T-cell (primary cell): ENCODE results near the gene MDM1. TPM values are rescaled to one million over a fixed set of nuclear protein-coding genes. Genes with fewer than 3 reads are reported as not detected.

ENCODE experiments used
- ATAC-seq, 4 experiments: fragments of 200-7000 bp in 3 of 4; fragments of 150-1000 bp in 1 of 4; cut with Tn5 transposase; replicated peaks in 1 of 4; 1 replicate in 3 of 4; 2 replicates in 1 of 4; pipeline ENCODE4 v1.10.0; 2021; ENCODE audit warnings: moderate library complexity in 3 of 4, mild to moderate bottlenecking in 2 of 4, moderate number of reproducible peaks in 1 of 4
- CTCF ChIA-PET, 2 donors: fragments of 300-600 bp; sonication (Branson Sonifier 250); formaldehyde crosslinking; loops; one replicate each; lab custom pipeline; 2022; ENCODE audit warnings: antibody characterized with exemption in 2 of 2; lab: Charles Lee
- POLR2A ChIA-PET, 2 donors: fragments of 300-600 bp; sonication (Branson Sonifier 250); formaldehyde crosslinking; loops; one replicate each; lab custom pipeline; 2022; ENCODE audit warnings: antibody characterized with exemption in 2 of 2; lab: Charles Lee
- DNase-seq, 35 experiments: peaks; one replicate each; pipeline versions ENCODE4 v3.0.0 to v3.0.0-alpha.2; 2013 to 2023
- H3K27ac ChIP-seq: one replicate; pipeline ENCODE4 v1.5.1; 2013; ENCODE audit warnings: low read length
- H3K27me3 ChIP-seq, 2 experiments: replicated peaks in 1 of 2; 1 replicate in 1 of 2; 2 replicates in 1 of 2; pipeline versions ENCODE4 v1.6.1 to v1.7.0; 2013; ENCODE audit warnings: low read length in 1 of 2, mixed read lengths in 1 of 2; ENCODE audit not compliant: control insufficient read depth in 2 of 2, insufficient read depth in 2 of 2; ENCODE audit errors: extremely low read depth in 1 of 2
- H3K36me3 ChIP-seq, 2 donors: 1 replicate in 1 of 2; 2 replicates in 1 of 2; pipeline versions ENCODE4 v1.6.1 to v1.7.0; 2013; ENCODE audit warnings: low read length in 1 of 2; ENCODE audit not compliant: control insufficient read depth in 2 of 2, insufficient read depth in 1 of 2; ENCODE audit errors: extremely low read depth in 1 of 2
- H3K4me1 ChIP-seq, 2 experiments: 1 replicate in 1 of 2; 2 replicates in 1 of 2; pipeline versions ENCODE4 v1.6.1 to v1.7.0; 2013; ENCODE audit warnings: low read length in 2 of 2, mixed read lengths in 1 of 2; ENCODE audit not compliant: insufficient read depth in 2 of 2, control insufficient read depth in 1 of 2; ENCODE audit errors: extremely low read depth in 1 of 2
- H3K4me3 ChIP-seq, 2 donors: 1 replicate in 1 of 2; 2 replicates in 1 of 2; pipeline versions ENCODE4 v1.5.1 to v1.7.0; 2013; ENCODE audit warnings: mild to moderate bottlenecking in 2 of 2, low read length in 1 of 2, moderate library complexity in 1 of 2; ENCODE audit not compliant: control insufficient read depth in 1 of 2; ENCODE audit errors: extremely low read depth in 1 of 2
- H3K9me3 ChIP-seq: 2 replicates; pipeline ENCODE4 v1.7.0; 2013
- H3K27ac Mint-ChIP-seq, 2 donors: one replicate each; pipeline ENCODE4 v1.8.0; 2020 to 2021; ENCODE audit warnings: mild to moderate bottlenecking in 2 of 2, mixed read lengths in 2 of 2
- H3K27me3 Mint-ChIP-seq, 2 donors: one replicate each; pipeline ENCODE4 v1.8.0; 2021 to 2022; ENCODE audit warnings: mixed read lengths in 2 of 2
- H3K36me3 Mint-ChIP-seq: one replicate; pipeline ENCODE4 v1.8.0; 2021; ENCODE audit warnings: mixed read lengths
- H3K4me1 Mint-ChIP-seq, 3 donors: one replicate each; pipeline ENCODE4 v1.8.0; 2020 to 2022; ENCODE audit warnings: mixed read lengths in 3 of 3, mild to moderate bottlenecking in 1 of 3
- H3K4me3 Mint-ChIP-seq, 3 donors: one replicate each; pipeline ENCODE4 v1.8.0; 2020 to 2022; ENCODE audit warnings: mild to moderate bottlenecking in 3 of 3, mixed read lengths in 3 of 3, moderate library complexity in 3 of 3
- H3K9me3 Mint-ChIP-seq, 3 donors: one replicate each; pipeline ENCODE4 v1.8.0; 2020 to 2022; ENCODE audit warnings: mixed read lengths in 3 of 3
- WGBS: methylation state at CpG from one replicate; pipeline ENCODE4 v1.1.5; 2013; ENCODE audit warnings: missing lambda C conversion rate; ENCODE audit not compliant: insufficient coverage; 5-methylcytosine and 5-hydroxymethylcytosine counted together
- total RNA-seq, 35 experiments: library from RNA in 6 of 35; stranded (reverse) in 6 of 35; fragments of 120-200 nt in 1 of 35; gene quantifications; one replicate each; pipeline versions ENCODE4 v1.2.1 to v1.2.4 and lab custom pipeline; 2013 to 2026

Gene MDM1, protein sequence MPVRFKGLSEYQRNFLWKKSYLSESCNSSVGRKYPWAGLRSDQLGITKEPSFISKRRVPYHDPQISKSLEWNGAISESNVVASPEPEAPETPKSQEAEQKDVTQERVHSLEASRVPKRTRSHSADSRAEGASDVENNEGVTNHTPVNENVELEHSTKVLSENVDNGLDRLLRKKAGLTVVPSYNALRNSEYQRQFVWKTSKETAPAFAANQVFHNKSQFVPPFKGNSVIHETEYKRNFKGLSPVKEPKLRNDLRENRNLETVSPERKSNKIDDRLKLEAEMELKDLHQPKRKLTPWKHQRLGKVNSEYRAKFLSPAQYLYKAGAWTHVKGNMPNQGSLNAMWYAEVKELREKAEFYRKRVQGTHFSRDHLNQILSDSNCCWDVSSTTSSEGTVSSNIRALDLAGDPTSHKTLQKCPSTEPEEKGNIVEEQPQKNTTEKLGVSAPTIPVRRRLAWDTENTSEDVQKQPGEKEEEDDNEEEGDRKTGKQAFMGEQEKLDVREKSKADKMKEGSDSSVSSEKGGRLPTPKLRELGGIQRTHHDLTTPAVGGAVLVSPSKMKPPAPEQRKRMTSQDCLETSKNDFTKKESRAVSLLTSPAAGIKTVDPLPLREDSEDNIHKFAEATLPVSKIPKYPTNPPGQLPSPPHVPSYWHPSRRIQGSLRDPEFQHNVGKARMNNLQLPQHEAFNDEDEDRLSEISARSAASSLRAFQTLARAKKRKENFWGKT
- total RNA-seq (10 to 100 TPM; 21.1 to 25.7 (median 23.8) TPM), total RNA-seq (lab: John Stamatoyannopoulos, UW) (7.5 to 47.2 (median 24.2) reads per million in 29 experiments)
- 34.5 TPM for total RNA-seq (2013)

GRCh38 chr12:68331869-68332727, at the start of gene MDM1:
Gene MDM1 (minus strand): TSS chr12:68332362. CDS start chr12:68332245, 117 bp downstream.
- ATAC-seq (peak; percentile 95 to 98 (median 97)), DNase-seq (peak; percentile 84 to 98 (median 94))
- Mint-ChIP-seq H3K9me3 (no peaks in the 10 kb centered on the region), H3K27me3 (no peaks in the 10 kb centered on the region), H3K27ac (peak within 1 kb of the TSS; percentile 80 to 92), H3K4me1 (peaks cover 48 to 56% (median 51%) of the 10 kb centered on the region in 3 donors), H3K36me3 (peaks cover 4% of the 10 kb centered on the region), H3K4me3 (peak within 1 kb of the TSS; percentile 85 to 89 (median 86))
- ChIA-PET CTCF (interaction anchor here in 1 of 2 donors (0.9 to 1.2 kb wide), 2 partner anchors 15 to 110 kb away, joined by 3 to 9 read pairs; no protein-coding TSS in a partner anchor), POLR2A (interaction anchor here in 1 of 2 donors (0.5 to 0.7 kb wide), 2 partner anchors 13 to 291 kb away, joined by 3 read pairs; no protein-coding TSS in a partner anchor)
- Histone ChIP-seq H3K27me3 (no peaks in the 10 kb centered on the region), H3K36me3 (peaks cover 0 to 18% of the 10 kb centered on the region in 2 donors), H3K4me3 (peak within 1 kb of the TSS; percentile 60 to 76), H3K4me1 (peaks cover 18 to 23% of the 10 kb centered on the region in 2 experiments), H3K27ac (peak within 1 kb of the TSS; percentile 59), H3K9me3 (no peaks in the 10 kb centered on the region)
- WGBS, result 1% methylated on average over 49 of the region's 59 CpGs

- DNase-seq, result no peak
- POLR2A ChIA-PET, result interaction anchor here (0.5 kb wide), 2 partner anchors 234 to 391 kb away, joined by 3 read pairs; no protein-coding TSS in a partner anchor
- Histone ChIP-seq H3K4me1 (peaks cover 0 to 6% of the 10 kb centered on the region in 2 experiments), H3K27ac (no peak overlapping the region), H3K27me3 (no peaks in the 10 kb centered on the region), H3K36me3 (no peaks in the 10 kb centered on the region), H3K4me3 (no peak overlapping the region), H3K9me3 (peaks cover 5% of the 10 kb centered on the region)
- Mint-ChIP-seq H3K27ac (no peak overlapping the region), H3K9me3 (peaks cover 3 to 27% (median 9%) of the 10 kb centered on the region in 3 donors), H3K27me3 (no peaks in the 10 kb centered on the region), H3K4me1 (peaks cover 22 to 44% (median 34%) of the 10 kb centered on the region in 3 donors), H3K36me3 (peaks cover 11% of the 10 kb centered on the region), H3K4me3 (no peak overlapping the region)
- 100% methylated on average over 1 of the region's 6 CpGs for WGBS
- CTCF ChIA-PET, result interaction anchor here in 1 of 2 donors (0.7 kb wide), 1 partner anchor 364 kb away, joined by 3 read pairs; no protein-coding TSS in a partner anchor
- ATAC-seq, result no peak
Observed at GRCh38 chr12:68381476-68382219, 49.5 kb upstream of the MDM1 start.

- H3K4me3 Mint-ChIP-seq, result no peak overlapping the region
- CTCF ChIA-PET, result interaction anchor here in 1 of 2 donors (1.0 kb wide), 1 partner anchor 132 kb away, joined by 3 read pairs; no protein-coding TSS in a partner anchor
- no peak for ATAC-seq
- Histone ChIP-seq H3K27me3 (no peaks in the 10 kb centered on the region), H3K27ac (no peak overlapping the region), H3K4me3 (no peak overlapping the region), H3K4me1 (peaks cover 9 to 16% of the 10 kb centered on the region in 2 experiments), H3K36me3 (no peaks in the 10 kb centered on the region), H3K9me3 (peaks cover 5% of the 10 kb centered on the region)
- DNase-seq, result no peak
- peaks cover 7% of the 10 kb centered on the region for H3K36me3 Mint-ChIP-seq
- H3K4me1 Mint-ChIP-seq, result peaks cover 33 to 50% (median 35%) of the 10 kb centered on the region in 3 donors
- 94% methylated on average over 3 of the region's 5 CpGs for WGBS
- POLR2A ChIA-PET, result no interaction called here
- H3K27ac Mint-ChIP-seq, result no peak overlapping the region
- peaks cover 0 to 21% (median 3%) of the 10 kb centered on the region in 3 donors for H3K9me3 Mint-ChIP-seq
- no peaks in the 10 kb centered on the region for H3K27me3 Mint-ChIP-seq
Observed at GRCh38 chr12:68378872-68379606, 46.9 kb upstream of the MDM1 start.

- H3K4me1 Mint-ChIP-seq, result peaks cover 37 to 53% (median 38%) of the 10 kb centered on the region in 3 donors
- CTCF ChIA-PET, result interaction anchor here in 1 of 2 donors (0.6 kb wide), 2 partner anchors 20 to 22 kb away, joined by 4 to 5 read pairs; no protein-coding TSS in a partner anchor
Observed at GRCh38 chr12:68377881-68378280, 45.7 kb upstream of the MDM1 start.

DNA sequence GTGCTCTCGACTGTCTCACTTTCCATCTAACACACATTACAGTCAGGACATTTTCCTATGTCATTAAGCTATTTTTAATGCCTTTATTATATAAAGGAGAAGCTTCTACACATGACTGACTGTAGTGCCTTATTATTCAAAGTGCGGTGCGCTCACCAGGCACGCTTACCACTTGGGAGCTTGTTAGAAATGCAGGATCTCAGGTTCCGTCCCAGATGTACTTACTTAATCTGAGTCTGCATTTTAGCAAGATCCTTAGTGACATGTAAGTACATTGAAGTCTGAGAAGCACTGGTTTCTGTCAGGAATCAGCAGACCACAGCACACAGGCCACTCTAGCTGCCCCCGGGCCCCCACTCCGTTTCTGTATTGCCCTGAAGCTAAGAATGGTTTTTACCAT, 44.7 kb upstream of the MDM1 start:
- peaks cover 0 to 3% (median 0%) of the 10 kb centered on the region in 3 donors for H3K9me3 Mint-ChIP-seq
- CTCF ChIA-PET, result interaction anchor here in 1 of 2 donors (0.7 kb wide), 1 partner anchor 336 kb away, joined by 3 read pairs; no protein-coding TSS in a partner anchor
- peaks cover 21 to 34% of the 10 kb centered on the region in 2 experiments for H3K4me1 ChIP-seq

More at GRCh38 chr12:68377881-68378280, 45.7 kb upstream of the MDM1 start:
- Mint-ChIP-seq H3K27ac (no peak overlapping the region), H3K36me3 (peaks cover 4% of the 10 kb centered on the region), H3K4me3 (no peak overlapping the region), H3K9me3 (peaks cover 0 to 9% (median under 1%) of the 10 kb centered on the region in 3 donors), H3K27me3 (no peaks in the 10 kb centered on the region)
- POLR2A ChIA-PET, result no interaction called here
- no peak overlapping the region for H3K27ac ChIP-seq
- no peak for DNase-seq
- peaks cover 17 to 28% of the 10 kb centered on the region in 2 experiments for H3K4me1 ChIP-seq
- no peak overlapping the region for H3K4me3 ChIP-seq
- no peaks in the 10 kb centered on the region for H3K9me3 ChIP-seq
- WGBS, result 100% methylated on average over 1 of the region's 3 CpGs
- H3K27me3 ChIP-seq, result no peaks in the 10 kb centered on the region
- no peaks in the 10 kb centered on the region for H3K36me3 ChIP-seq
- no peak for ATAC-seq

More for the DNA sequence above, 44.7 kb upstream of the MDM1 start:
- H3K36me3 Mint-ChIP-seq, result peaks cover 1% of the 10 kb centered on the region
- peaks cover 41 to 57% (median 43%) of the 10 kb centered on the region in 3 donors for H3K4me1 Mint-ChIP-seq
- H3K27me3 Mint-ChIP-seq, result no peaks in the 10 kb centered on the region
- Histone ChIP-seq H3K9me3 (no peaks in the 10 kb centered on the region), H3K27ac (no peak overlapping the region), H3K27me3 (no peaks in the 10 kb centered on the region), H3K4me3 (no peak overlapping the region), H3K36me3 (no peaks in the 10 kb centered on the region)
- WGBS, result 100% methylated on average over 2 of the region's 7 CpGs
- no peak overlapping the region for H3K27ac Mint-ChIP-seq
- DNase-seq, result no peak
- POLR2A ChIA-PET, result interaction anchor here in 1 of 2 donors (1.1 kb wide), 1 partner anchor 18 kb away, joined by 3 read pairs; no protein-coding TSS in a partner anchor
- no peak for ATAC-seq
- H3K4me3 Mint-ChIP-seq, result no peak overlapping the region
